ENCODE results near the gene ZNF700.

DNA sequence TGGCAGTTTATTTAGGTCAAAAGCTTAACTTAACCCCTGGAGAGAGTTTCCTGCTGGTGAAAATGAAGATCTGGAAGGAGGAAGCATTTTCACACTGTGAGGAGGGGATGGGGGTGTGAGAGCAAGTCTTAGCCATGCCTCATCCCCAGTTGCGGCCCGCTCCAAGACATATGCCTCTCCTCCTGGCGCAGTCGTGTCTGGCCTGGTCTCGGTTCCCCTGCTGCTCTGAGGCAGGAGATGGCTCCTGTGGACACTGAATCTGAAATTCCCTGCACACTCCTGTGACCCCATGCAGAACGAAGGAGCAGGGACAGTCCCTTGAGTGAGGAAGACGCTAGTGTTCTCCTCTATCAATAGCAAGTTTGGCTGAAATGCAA, 37.7 kb upstream of the ZNF700 start:
- TF ChIP-seq, protein P1, sequence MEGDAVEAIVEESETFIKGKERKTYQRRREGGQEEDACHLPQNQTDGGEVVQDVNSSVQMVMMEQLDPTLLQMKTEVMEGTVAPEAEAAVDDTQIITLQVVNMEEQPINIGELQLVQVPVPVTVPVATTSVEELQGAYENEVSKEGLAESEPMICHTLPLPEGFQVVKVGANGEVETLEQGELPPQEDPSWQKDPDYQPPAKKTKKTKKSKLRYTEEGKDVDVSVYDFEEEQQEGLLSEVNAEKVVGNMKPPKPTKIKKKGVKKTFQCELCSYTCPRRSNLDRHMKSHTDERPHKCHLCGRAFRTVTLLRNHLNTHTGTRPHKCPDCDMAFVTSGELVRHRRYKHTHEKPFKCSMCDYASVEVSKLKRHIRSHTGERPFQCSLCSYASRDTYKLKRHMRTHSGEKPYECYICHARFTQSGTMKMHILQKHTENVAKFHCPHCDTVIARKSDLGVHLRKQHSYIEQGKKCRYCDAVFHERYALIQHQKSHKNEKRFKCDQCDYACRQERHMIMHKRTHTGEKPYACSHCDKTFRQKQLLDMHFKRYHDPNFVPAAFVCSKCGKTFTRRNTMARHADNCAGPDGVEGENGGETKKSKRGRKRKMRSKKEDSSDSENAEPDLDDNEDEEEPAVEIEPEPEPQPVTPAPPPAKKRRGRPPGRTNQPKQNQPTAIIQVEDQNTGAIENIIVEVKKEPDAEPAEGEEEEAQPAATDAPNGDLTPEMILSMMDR (IDR thresholded peaks at IDR 0.05; ENCODE audit: low read length), result no peak
- no peak for TF ChIP-seq EZH2 (IDR thresholded peaks at IDR 0.05; ENCODE audit: borderline replicate concordance, low read length)

Data from OCI-LY1 (cell line).